Testis (tissue), 5 donors: ENCODE measurements around the gene IFT22. TPM values are rescaled to one million over a fixed set of nuclear protein-coding genes. Genes with fewer than 3 reads are reported as not detected.

ENCODE experiments used
- DNase-seq: peaks from one replicate; pipeline ENCODE4 v3.0.0-alpha.2; 2019
- H3K27ac ChIP-seq, 2 donors: fragments of 200-600 bp; sonication (generic); one replicate each; pipeline ENCODE4 v1.5.1; 2019
- H3K27me3 ChIP-seq: fragments of 200-600 bp; sonication (generic); one replicate; pipeline ENCODE4 v1.5.1; 2019
- H3K36me3 ChIP-seq: fragments of 200-600 bp; sonication (generic); one replicate; pipeline ENCODE4 v1.5.1; 2017; ENCODE audit warnings: low read depth; ENCODE audit errors: missing control alignments
- H3K4me1 ChIP-seq: fragments of 200-600 bp; sonication (generic); one replicate; pipeline ENCODE4 v1.5.1; 2019
- H3K4me3 ChIP-seq, 2 donors: fragments of 200-600 bp; sonication (generic); one replicate each; pipeline ENCODE4 v1.5.1; 2017 to 2019
- H3K9me3 ChIP-seq: fragments of 200-600 bp; sonication (generic); one replicate; pipeline ENCODE4 v1.5.1; 2017
- CTCF ChIP-seq, 3 experiments: fragments of 450-650 bp in 2 of 3; fragments of 200-600 bp in 1 of 3; sonication (generic) in 1 of 3; IDR thresholded peaks; one replicate each; pipeline ENCODE4 v1.5.1; 2016 to 2019; ENCODE audit warnings: antibody characterized with exemption in 3 of 3, mild to moderate bottlenecking in 2 of 3, moderate library complexity in 1 of 3
- POLR2A ChIP-seq: fragments of 450-650 bp; IDR thresholded peaks from one replicate; pipeline ENCODE4 v1.6.1; 2017; ENCODE audit warnings: antibody characterized with exemption, mild to moderate bottlenecking, moderate library complexity
- WGBS, 2 donors: methylation state at CpG; one replicate each; pipeline ENCODE4 v1.1.5; 2018; 5-methylcytosine and 5-hydroxymethylcytosine counted together
- intact Hi-C: fragments of 100-400 bp; cut with DNase I; formaldehyde crosslinking; loops from one replicate; pipeline ENCODE4 v1.15.1; 2023; ENCODE audit warnings: low total_unique reads
- long read RNA-seq, 2 donors: transcript quantifications; one replicate each; lab custom pipeline, GENCODE V29; 2026
- polyA plus RNA-seq: library from polyadenylated mRNA; stranded (reverse); fragments of 350-450 nt; fragmentation: Illumina TruSeq; extraction: RNeasy Lipid Tissue Mini Kit (QIAGEN cat#74804); gene quantifications from one replicate; pipeline ENCODE4 v1.2.3, GENCODE V29; 2014; ENCODE audit warnings: low read depth, low replicate concordance; ENCODE audit not compliant: insufficient read depth
- total RNA-seq, 2 donors: library from RNA; depleted of rRNA; stranded (reverse); fragments of >200 nt; gene quantifications; one replicate each; pipeline ENCODE4 v1.2.3, GENCODE V29; 2016

The IFT22 gene
- total RNA-seq (10 to 100 TPM; 47.4 to 94.6 TPM), polyA plus RNA-seq (270 TPM)
- long read RNA-seq, donor 1, transcript IFT22-201 (5 exons, 1,130 nt): major isoform, 15 of 24 reads
- long read RNA-seq, donor 1, partial matches to known transcripts: 0 of 24 reads
- long read RNA-seq, donor 1, other reads (novel, unspliced or antisense): 0 of 24 reads
- long read RNA-seq, donor 2, transcript IFT22-201 (5 exons, 1,130 nt): major isoform, 7 of 12 reads
- long read RNA-seq, donor 2, partial matches to known transcripts: 0 of 12 reads
- long read RNA-seq, donor 2, other reads (novel, unspliced or antisense): 0 of 12 reads

GRCh38 chr7:101321491-101322401 is at the start of gene IFT22:
Gene IFT22, minus strand, starts transcription at chr7:101321812. Its CDS starts 103 bp downstream, at chr7:101321709.
- TF ChIP-seq CTCF (IDR thresholded peaks at IDR 0.05) (peak in 1 of 3 experiments; percentile 25), POLR2A (no peak)
- peaks cover 9% of the 10 kb centered on the region for H3K4me1 ChIP-seq
- H3K27me3 ChIP-seq: no peaks in the 10 kb centered on the region
- H3K27ac ChIP-seq: peak within 1 kb of the TSS; percentile 73 to 77
- no peaks in the 10 kb centered on the region for H3K36me3 ChIP-seq
- 0 to 1% methylated on average over 18 to 69 of the region's 69 CpGs for WGBS, 2 donors
- peak; percentile 97 for DNase-seq
- peak within 1 kb of the TSS; percentile 57 to 80 for H3K4me3 ChIP-seq
- intact Hi-C loops: no loop called here
- no peaks in the 10 kb centered on the region for H3K9me3 ChIP-seq

GRCh38 chr7:101370836-101371235 is 49.2 kb upstream of the IFT22 start:
- no peaks in the 10 kb centered on the region for H3K4me1 ChIP-seq
- H3K27me3 ChIP-seq: no peaks in the 10 kb centered on the region
- no peak overlapping the region for H3K4me3 ChIP-seq
- no peak overlapping the region for H3K27ac ChIP-seq
- no peaks in the 10 kb centered on the region for H3K9me3 ChIP-seq
- intact Hi-C loops: no loop called here
- 60 to 70% methylated on average over 2 to 5 of the region's 5 CpGs for WGBS, 2 donors
- no peaks in the 10 kb centered on the region for H3K36me3 ChIP-seq
- TF ChIP-seq POLR2A (no peak), CTCF (IDR thresholded peaks at IDR 0.05) (no peak)
- DNase-seq: no peak

GRCh38 chr7:101368422-101369165 is 47.0 kb upstream of the IFT22 start:
- intact Hi-C loops: no loop called here
- H3K9me3 ChIP-seq: no peaks in the 10 kb centered on the region
- H3K4me3 ChIP-seq: no peak overlapping the region
- 74 to 91% methylated on average over 8 of the region's 8 CpGs for WGBS, 2 donors
- no peak for DNase-seq
- no peaks in the 10 kb centered on the region for H3K27me3 ChIP-seq
- H3K4me1 ChIP-seq: peaks cover 8% of the 10 kb centered on the region
- TF ChIP-seq CTCF (IDR thresholded peaks at IDR 0.05) (no peak), POLR2A (no peak)
- H3K27ac ChIP-seq: no peak overlapping the region
- no peaks in the 10 kb centered on the region for H3K36me3 ChIP-seq

- Histone ChIP-seq H3K4me1 (peaks cover 10% of the 10 kb centered on the region), H3K9me3 (no peaks in the 10 kb centered on the region), H3K36me3 (no peaks in the 10 kb centered on the region), H3K27me3 (no peaks in the 10 kb centered on the region), H3K27ac (no peak overlapping the region), H3K4me3 (no peak overlapping the region)
- intact Hi-C loops: no loop called here
- 92 to 100% methylated on average over 1 of the region's 1 CpG for WGBS, 2 donors
- DNase-seq: no peak
- TF ChIP-seq POLR2A (no peak), CTCF (IDR thresholded peaks at IDR 0.05) (no peak)
Observed at GRCh38 chr7:101367676-101368075, 46.1 kb upstream of the IFT22 start.
